ENCODE measurements around the gene TCF12.

The TCF12 gene

GRCh38 chr15:57227166-57227565, 308.7 kb downstream of the TCF12 start:
- DNase-seq: no peak

- no peak for DNase-seq
Observed at GRCh38 chr15:57227899-57228298, 309.5 kb downstream of the TCF12 start.

DNA sequence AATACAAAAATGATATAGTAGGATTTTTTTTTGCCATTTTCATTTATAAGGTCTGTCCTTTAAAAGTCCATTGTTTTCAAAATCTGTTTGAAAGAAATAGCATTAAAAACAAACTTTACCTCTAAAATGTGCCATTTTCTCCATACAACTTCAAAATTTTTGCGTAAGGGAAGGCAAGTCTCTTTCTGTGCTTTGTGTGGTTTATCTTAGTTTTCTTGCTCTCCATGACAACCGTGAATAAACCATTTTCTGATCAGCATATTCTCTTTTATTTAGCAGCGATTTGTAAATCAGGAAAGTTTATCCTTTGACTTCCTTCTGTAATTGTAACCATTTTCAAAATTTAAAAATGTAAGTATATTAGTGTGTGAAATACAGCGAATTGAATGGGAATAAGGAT, 310.0 kb downstream of the TCF12 start:
- DNase-seq: no peak

DNA sequence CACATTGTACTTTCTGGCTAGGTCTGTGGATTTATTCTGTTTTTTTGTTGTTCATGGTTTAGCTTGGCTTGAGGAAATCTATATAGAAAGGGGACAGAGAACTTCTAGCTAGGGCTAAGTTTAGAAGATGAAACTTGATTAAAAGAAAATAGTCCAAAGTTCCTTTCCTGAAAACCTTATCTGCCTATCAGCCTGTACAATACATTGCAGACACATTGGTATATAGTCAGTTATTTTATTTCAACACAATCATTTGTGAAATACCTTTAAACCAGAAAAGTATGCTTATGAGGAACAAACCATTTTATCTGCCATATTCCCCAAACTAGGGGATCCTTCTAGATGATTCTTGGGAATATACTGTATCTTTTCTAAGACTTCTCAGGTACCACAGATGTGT, 310.6 kb downstream of the TCF12 start:
- DNase-seq: no peak

GRCh38 chr15:57231559-57231958, 313.1 kb downstream of the TCF12 start:
- no peak for DNase-seq

DNA sequence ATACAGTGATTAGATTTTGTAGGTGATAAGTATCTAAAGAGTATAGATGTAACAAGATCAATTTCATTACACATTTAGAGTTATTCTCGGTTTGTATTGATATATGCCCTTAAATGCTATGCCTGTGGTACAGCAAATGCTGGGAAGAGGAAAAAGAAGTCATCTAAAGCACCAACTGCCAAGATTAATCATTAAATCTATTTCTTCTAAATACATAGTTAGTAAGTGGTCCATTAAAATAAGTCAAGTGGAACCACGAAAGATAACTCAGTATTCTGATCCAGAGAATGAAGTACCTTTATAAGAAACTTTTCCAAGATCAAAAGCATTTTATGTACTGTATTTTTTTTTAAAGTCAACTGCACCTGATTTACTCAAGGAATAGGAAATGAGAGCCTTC, 315.7 kb downstream of the TCF12 start:
- DNase-seq: no peak

GRCh38 chr15:57235186-57235585, 316.7 kb downstream of the TCF12 start:
- DNase-seq: no peak

DNA sequence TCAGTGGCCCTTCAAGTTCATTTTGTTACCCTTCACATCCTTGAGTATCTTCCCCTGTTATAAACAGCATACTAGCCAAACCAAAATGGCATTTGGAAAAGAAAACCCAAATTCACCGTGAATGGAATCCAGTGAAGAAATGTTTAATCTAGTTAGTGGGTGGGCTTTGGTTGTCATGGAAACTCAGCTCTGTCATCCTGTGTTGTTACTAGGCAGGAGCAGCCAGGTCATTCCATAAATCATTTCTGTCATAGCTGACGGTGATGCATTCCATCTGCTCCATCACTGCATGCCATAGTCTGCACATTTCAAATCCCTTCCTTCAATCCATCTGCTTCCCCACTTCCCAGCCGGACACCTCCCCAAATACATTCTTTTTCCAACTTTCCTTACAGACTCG, 317.4 kb downstream of the TCF12 start:
- no peak for DNase-seq

DNA sequence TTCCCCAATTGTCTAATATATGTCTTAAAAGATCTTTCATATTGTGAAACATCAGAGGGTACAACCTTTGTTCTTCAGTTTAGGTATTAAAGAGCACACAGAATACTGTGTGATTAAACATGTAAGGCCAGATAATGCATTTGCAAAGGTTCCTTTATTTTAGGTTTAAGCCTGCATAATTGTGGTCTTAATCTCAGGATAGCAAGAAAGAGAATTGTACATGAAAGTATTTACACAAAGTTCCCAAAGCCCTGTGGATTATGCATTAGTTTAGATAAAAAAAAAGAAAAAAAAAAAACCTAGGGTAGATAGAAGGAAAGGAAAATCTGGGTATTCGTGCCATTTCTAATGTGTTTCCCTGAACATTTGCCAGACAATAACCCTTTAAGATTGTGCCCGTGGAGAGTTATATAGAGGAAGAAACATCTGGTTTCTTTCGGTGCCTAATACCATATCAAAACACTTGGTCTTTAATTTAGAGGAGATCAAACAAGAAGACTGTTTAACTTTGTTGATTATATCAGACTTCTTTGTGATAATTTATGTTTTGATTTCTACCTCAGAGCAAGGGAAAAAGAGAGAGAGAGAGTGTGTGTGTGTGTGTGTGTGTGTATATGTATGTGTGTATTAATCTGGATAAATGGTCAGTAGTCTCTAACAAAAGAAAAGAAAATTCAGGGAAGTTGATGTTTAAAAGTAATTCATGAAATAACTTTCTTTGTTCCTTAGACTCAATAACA, 318.3 kb downstream of the TCF12 start:
- no peak for DNase-seq

DNA sequence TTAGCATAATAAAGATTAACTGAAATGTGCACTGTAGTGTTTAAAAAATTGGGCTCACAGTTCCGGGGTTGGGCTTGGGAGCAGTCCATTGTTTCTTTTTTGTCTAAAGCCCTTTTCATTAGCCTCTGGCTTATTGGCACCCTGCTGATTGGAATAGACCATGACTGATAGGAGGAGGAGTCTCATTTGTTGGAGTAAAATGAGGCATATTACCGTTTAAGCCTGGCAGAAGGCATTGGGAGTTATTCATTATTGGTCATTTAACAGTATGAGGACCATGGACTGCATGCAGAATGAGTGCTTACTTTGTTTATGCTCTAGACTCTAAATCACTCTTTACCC, 318.8 kb downstream of the TCF12 start:
- DNase-seq: no peak

- DNase-seq: no peak
Observed at GRCh38 chr15:57237676-57238075, 319.2 kb downstream of the TCF12 start.

- DNase-seq: no peak
Observed at GRCh38 chr15:57245130-57245529, 326.7 kb downstream of the TCF12 start.

- DNase-seq: no peak
Observed at GRCh38 chr15:57245714-57246113, 327.3 kb downstream of the TCF12 start.

- no peak for DNase-seq
Observed at GRCh38 chr15:57248074-57248473, 329.6 kb downstream of the TCF12 start.

DNA sequence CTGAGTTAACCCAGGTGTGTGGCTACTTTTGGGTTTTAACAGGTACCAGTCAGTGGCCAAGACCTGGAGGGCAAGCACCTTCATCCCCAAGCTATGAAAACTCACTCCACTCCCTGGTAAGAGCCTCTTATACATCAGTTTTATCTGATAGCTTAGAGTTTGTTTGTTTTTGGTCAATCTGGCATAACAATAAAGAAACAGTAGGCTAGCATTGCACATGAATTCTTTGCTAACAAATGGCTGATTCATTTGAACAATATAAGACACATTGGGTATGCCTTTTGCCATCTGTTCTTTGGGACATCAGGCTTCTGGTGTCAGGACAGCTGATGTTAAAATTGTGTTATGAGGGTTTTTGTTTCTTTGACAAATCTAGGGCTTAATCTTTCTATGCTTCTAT, 332.9 kb downstream of the TCF12 start:
- no peak for DNase-seq

GRCh38 chr15:57251941-57252340, 333.5 kb downstream of the TCF12 start:
- no peak for DNase-seq

- DNase-seq: no peak
Observed at GRCh38 chr15:57253082-57253481, 334.6 kb downstream of the TCF12 start.

DNA sequence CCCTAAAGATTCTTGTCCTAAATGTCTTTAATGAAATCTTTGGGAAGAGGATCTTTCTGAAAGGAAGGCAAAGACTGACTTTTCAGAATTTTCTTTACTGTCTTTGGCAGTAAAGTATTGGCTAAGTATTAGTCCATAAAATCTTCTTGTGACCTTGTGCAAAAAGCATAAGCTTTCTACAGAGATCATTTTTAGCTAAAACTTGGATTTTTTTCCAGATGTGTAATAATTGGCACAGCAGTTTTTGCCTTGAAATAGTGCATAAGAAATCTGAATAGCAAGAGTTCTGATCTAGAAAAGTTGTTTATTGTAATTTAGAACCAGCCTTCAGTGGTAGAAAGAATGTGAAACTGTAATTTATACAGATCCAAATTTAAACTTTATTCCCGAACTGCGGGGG, 335.1 kb downstream of the TCF12 start:
- no peak for DNase-seq

DNA sequence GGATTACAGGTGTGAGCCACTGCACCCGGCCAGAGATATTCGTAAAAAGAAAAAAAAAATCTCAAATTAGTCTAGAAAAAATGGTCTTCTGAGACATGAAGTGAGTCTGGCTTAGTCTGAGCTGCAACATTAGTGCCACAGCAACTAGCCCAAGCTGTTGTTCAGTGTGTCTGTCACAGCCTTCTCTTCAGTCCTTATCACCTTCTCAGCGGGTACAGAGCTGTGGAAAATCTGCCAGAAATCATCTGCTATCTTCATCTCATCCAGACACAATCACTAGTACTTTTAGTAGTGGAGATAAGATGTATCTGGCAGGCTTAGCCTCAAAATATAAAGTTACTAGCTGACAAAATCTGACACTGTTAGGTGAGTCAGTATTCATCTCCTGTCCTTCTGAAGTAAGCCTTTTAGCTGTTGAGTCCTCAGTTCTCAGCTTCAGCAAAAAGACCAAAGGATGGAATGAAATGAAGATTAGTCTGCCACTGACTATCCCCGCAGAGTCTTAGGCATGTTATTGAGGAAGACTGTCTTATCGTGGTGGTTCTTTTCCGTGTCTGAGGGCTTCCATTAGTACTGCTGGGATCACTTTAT, 337.4 kb downstream of the TCF12 start:
- no peak for DNase-seq

- no peak for DNase-seq
Observed at GRCh38 chr15:57256939-57257338, 338.5 kb downstream of the TCF12 start.

DNA sequence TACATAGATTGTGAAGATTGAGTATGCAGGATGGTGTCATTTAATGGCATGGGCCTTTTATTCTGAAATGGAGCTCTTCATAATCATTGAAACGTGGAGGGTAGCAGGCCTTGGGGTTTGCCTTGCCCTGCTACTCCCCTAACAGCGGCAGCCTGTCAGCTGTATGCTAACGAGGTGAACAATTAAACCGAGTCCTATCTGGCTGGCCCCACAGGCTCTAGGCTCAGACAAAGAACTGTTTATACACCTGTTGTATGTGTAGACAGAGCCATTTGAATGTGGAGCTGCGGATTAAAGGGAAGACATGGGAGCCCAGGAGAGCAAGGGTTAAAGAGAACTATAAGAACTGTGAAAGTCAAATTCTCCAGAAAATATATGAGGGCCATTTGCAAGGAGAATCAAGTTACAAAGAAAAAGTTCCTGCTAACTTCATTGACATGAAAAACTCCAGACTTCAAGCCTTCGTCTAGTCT, 341.2 kb downstream of the TCF12 start:
- DNase-seq: peak; percentile 82

DNA sequence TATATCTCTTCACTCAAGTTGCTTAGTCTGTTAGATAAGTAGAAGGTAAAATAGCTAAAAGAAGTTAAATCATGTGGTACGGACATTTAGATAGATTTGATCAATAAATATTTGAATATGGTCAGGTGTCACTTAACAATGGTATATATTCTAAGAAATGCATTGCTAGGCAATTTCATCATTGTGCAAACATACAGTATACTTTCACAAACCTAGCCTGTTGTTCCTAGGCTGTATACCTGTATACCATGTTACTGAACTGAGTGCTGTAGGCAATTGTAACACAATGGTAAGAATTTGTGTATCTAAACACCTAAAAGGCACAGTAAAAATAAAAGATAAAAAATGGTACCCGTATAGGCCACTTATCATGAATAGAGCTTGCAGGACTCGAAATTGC, 345.1 kb downstream of the TCF12 start:
- DNase-seq: no peak

DNA sequence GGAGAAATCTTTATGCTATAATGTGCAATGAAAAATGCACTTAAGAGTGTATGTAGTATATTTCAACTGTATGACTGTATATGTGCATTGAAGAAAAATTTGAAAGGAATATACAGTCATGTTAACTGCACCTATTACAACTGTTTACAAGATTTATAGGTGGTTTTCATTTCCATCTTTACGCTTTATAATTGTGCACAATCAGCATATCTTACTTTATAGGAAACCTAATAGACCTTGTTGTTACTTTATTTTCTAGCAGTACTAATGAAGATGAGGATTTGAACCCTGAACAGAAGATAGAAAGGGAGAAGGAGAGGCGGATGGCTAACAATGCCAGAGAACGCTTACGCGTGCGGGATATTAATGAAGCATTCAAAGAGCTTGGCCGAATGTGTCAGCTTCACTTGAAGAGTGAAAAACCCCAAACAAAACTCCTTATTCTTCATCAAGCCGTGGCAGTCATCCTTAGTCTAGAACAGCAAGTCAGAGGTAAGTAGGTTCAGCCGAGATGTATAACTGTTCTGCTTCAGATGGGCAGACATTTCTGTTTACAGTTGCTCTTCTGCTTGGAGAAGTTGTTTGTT, 354.4 kb downstream of the TCF12 start:
- DNase-seq: no peak

DNA sequence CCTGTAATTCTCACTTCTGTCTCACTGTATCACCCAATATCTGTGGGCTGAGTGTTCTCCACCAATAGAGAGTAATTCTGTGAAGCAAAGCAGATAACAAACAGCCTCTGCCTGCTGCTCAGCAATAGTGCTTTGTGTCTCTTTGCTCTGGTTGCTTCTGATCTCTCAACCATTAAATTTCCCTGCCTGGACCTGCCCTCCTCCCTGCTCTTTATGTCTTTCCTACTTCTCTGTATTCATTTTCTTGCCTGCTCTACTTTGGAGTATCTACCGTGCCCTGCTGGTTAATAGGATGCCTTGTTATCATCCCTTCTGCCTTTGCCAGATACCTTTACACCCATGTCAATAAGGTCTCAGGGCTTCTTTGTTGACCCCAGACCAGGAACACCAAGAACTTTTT, 355.0 kb downstream of the TCF12 start:
- no peak for DNase-seq

GRCh38 chr15:57278439-57278838, 360.0 kb downstream of the TCF12 start:
- DNase-seq: no peak
